NT2/D1 (cell line): ENCODE measurements around the gene TSC2.

Experiments
- SUZ12 ChIP-seq: IDR thresholded peaks from 2 replicates; pipeline ENCODE4 v1.6.1; 2011; ENCODE audit not compliant: insufficient read length, insufficient read depth; ENCODE audit errors: extremely low read depth
- YY1 ChIP-seq: IDR thresholded peaks from 2 replicates; pipeline ENCODE4 v1.6.1; 2011; ENCODE audit not compliant: insufficient read length, insufficient read depth
- ZNF274 ChIP-seq: IDR thresholded peaks from 2 replicates; pipeline ENCODE4 v1.6.1; 2011; ENCODE audit warnings: mild to moderate bottlenecking, low read depth, low read length

- TF ChIP-seq ZNF274: no peak
- no peak for TF ChIP-seq YY1
- TF ChIP-seq SUZ12: no peak
Measured at GRCh38 chr16:2079311-2079800, 31.6 kb downstream of the TSC2 start.
